B cell (primary cell): ENCODE data around the gene ACAP3. TPM values are rescaled to one million over a fixed set of nuclear protein-coding genes. Genes with fewer than 3 reads are reported as not detected.

Experiments used
- ATAC-seq: fragments of 200-7000 bp; cut with Tn5 transposase; one replicate; pipeline ENCODE4 v1.10.0; 2021; ENCODE audit warnings: low read depth, mild to moderate bottlenecking, moderate number of reproducible peaks, moderate library complexity
- CTCF ChIA-PET: fragments of 350-600 bp; sonication (Branson Sonifier 250); formaldehyde crosslinking; loops from one replicate; lab custom pipeline; 2021; ENCODE audit warnings: antibody characterized with exemption, inconsistent platforms; lab: Charles Lee
- POLR2A ChIA-PET: fragments of 350-600 bp; sonication (Branson Sonifier 250); formaldehyde crosslinking; loops from one replicate; lab custom pipeline; 2021; ENCODE audit warnings: antibody characterized with exemption; lab: Charles Lee
- DNase-seq: peaks from one replicate; pipeline ENCODE4 v3.0.0; 2013
- H2AFZ ChIP-seq: 2 replicates; pipeline ENCODE4 v1.6.1; 2012; ENCODE audit warnings: mild to moderate bottlenecking, low read depth, low read length; ENCODE audit not compliant: insufficient read depth, poor library complexity, severe bottlenecking
- H3K27ac ChIP-seq, 2 donors: 1 replicate in 1 of 2; 2 replicates in 1 of 2; pipeline ENCODE4 v1.5.1; 2012 to 2013; ENCODE audit warnings: low read length in 2 of 2, mild to moderate bottlenecking in 2 of 2, moderate library complexity in 1 of 2
- H3K27me3 ChIP-seq, 4 experiments: fragments of 200-600 bp in 1 of 4; sonication (generic) in 1 of 4; replicated peaks in 1 of 4; 1 replicate in 2 of 4; 2 replicates in 2 of 4; pipeline versions ENCODE4 v1.6.1 to v1.7.0; 2013 to 2016; ENCODE audit warnings: low read length in 3 of 4, mild to moderate bottlenecking in 2 of 4, mixed read lengths in 1 of 4, moderate library complexity in 1 of 4; ENCODE audit not compliant: insufficient read depth in 4 of 4, control insufficient read depth in 3 of 4; ENCODE audit errors: control extremely low read depth in 1 of 4
- H3K36me3 ChIP-seq, 2 experiments: replicated peaks in 1 of 2; 1 replicate in 1 of 2; 2 replicates in 1 of 2; pipeline versions ENCODE4 v1.6.1 to v1.7.1; 2013; ENCODE audit warnings: low read length in 1 of 2; ENCODE audit not compliant: insufficient read depth in 2 of 2, control insufficient read depth in 1 of 2; ENCODE audit errors: control extremely low read depth in 1 of 2, extremely low read depth in 1 of 2
- H3K4me1 ChIP-seq, 2 donors: fragments of 200-600 bp in 1 of 2; sonication (generic) in 1 of 2; 1 replicate in 1 of 2; 2 replicates in 1 of 2; pipeline versions ENCODE4 v1.5.1 to v1.6.1; 2013 to 2017; ENCODE audit warnings: low read length in 2 of 2; ENCODE audit not compliant: control insufficient read depth in 2 of 2, insufficient read depth in 2 of 2
- H3K4me2 ChIP-seq: replicated peaks from 2 replicates; pipeline ENCODE3; 2012; ENCODE audit warnings: mild to moderate bottlenecking, low read depth, low read length; ENCODE audit not compliant: poor library complexity, severe bottlenecking
- H3K4me3 ChIP-seq, 5 experiments: fragments of 200-600 bp in 1 of 5; sonication (generic) in 1 of 5; 1 replicate in 3 of 5; 2 replicates in 2 of 5; pipeline versions ENCODE4 v1.5.1 to v1.7.0; 2011 to 2016; ENCODE audit warnings: low read length in 4 of 5, mild to moderate bottlenecking in 4 of 5, low read depth in 2 of 5, control low read depth in 1 of 5, moderate library complexity in 1 of 5; ENCODE audit not compliant: insufficient read depth in 1 of 5; ENCODE audit errors: control extremely low read depth in 1 of 5, extremely low read depth in 1 of 5
- H3K79me2 ChIP-seq: fragments of 200-600 bp; sonication (generic); one replicate; pipeline ENCODE4 v1.6.0; 2016; ENCODE audit warnings: low read length; ENCODE audit not compliant: control insufficient read depth, insufficient read depth
- H3K9ac ChIP-seq: fragments of 200-600 bp; sonication (generic); 2 replicates; pipeline ENCODE4 v1.6.1; 2017; ENCODE audit warnings: mild to moderate bottlenecking, low read length, moderate library complexity
- H3K9me3 ChIP-seq, 3 donors: one replicate each; pipeline versions ENCODE4 v1.6.1 to v1.7.1; 2013; ENCODE audit warnings: low read length in 2 of 3; ENCODE audit not compliant: control insufficient read depth in 2 of 3, insufficient read depth in 1 of 3; ENCODE audit errors: control extremely low read depth in 1 of 3
- H4K20me1 ChIP-seq: 2 replicates; pipeline ENCODE4 v1.6.0; 2012; ENCODE audit warnings: mild to moderate bottlenecking, low read length; ENCODE audit not compliant: insufficient read depth, control insufficient read depth, poor library complexity, severe bottlenecking
- H3K27ac Mint-ChIP-seq: one replicate; pipeline ENCODE4 v1.8.0; 2021; ENCODE audit warnings: mixed read lengths
- H3K27me3 Mint-ChIP-seq: one replicate; pipeline ENCODE4 v1.8.0; 2021; ENCODE audit warnings: mixed read lengths
- H3K4me1 Mint-ChIP-seq: one replicate; pipeline ENCODE4 v1.8.0; 2021; ENCODE audit warnings: mixed read lengths
- H3K4me3 Mint-ChIP-seq: one replicate; pipeline ENCODE4 v1.8.0; 2021; ENCODE audit warnings: mixed read lengths
- H3K9me3 Mint-ChIP-seq: one replicate; pipeline ENCODE4 v1.8.0; 2022; ENCODE audit warnings: mixed read lengths; ENCODE audit not compliant: insufficient read depth
- EZH2 ChIP-seq: IDR thresholded peaks from 2 replicates; pipeline ENCODE4 v1.6.1; 2012; ENCODE audit warnings: borderline replicate concordance, low read depth, mild to moderate bottlenecking, moderate library complexity, low read length; ENCODE audit not compliant: insufficient read depth, poor library complexity, severe bottlenecking
- WGBS: methylation state at CpG from one replicate; pipeline ENCODE4 v1.1.5; 2013; ENCODE audit warnings: missing lambda C conversion rate; ENCODE audit not compliant: insufficient coverage; 5-methylcytosine and 5-hydroxymethylcytosine counted together
- intact Hi-C: fragments of 100-400 bp; cut with micrococcal nuclease; formaldehyde crosslinking; loops from one replicate; pipeline ENCODE4 v1.10.0; 2022
- polyA plus RNA-seq: library from polyadenylated mRNA; depleted of rRNA; stranded (reverse); fragments of >200 nt; gene quantifications from 2 replicates; pipeline ENCODE4 v1.2.3, GENCODE V29; 2012
- total RNA-seq, 2 donors: library from RNA; stranded (reverse); fragments of 120-200 nt in 1 of 2; gene quantifications; 1 replicate in 1 of 2; 2 replicates in 1 of 2; pipeline versions ENCODE4 v1.2.3 to v1.2.4, GENCODE V29; 2013 to 2022
- TF ChIP-seq, protein P1 (sequence below): fragments of 200-600 bp; IDR thresholded peaks from one replicate; pipeline ENCODE4 v1.8.0; 2022; ENCODE audit warnings: antibody characterized with exemption, mild to moderate bottlenecking

ACAP3 gene
- total and polyA plus RNA-seq, 2 donors (not counting 1 experiment from before 2014, with no cell fraction given), result 40.7 to 124 TPM

DNA sequence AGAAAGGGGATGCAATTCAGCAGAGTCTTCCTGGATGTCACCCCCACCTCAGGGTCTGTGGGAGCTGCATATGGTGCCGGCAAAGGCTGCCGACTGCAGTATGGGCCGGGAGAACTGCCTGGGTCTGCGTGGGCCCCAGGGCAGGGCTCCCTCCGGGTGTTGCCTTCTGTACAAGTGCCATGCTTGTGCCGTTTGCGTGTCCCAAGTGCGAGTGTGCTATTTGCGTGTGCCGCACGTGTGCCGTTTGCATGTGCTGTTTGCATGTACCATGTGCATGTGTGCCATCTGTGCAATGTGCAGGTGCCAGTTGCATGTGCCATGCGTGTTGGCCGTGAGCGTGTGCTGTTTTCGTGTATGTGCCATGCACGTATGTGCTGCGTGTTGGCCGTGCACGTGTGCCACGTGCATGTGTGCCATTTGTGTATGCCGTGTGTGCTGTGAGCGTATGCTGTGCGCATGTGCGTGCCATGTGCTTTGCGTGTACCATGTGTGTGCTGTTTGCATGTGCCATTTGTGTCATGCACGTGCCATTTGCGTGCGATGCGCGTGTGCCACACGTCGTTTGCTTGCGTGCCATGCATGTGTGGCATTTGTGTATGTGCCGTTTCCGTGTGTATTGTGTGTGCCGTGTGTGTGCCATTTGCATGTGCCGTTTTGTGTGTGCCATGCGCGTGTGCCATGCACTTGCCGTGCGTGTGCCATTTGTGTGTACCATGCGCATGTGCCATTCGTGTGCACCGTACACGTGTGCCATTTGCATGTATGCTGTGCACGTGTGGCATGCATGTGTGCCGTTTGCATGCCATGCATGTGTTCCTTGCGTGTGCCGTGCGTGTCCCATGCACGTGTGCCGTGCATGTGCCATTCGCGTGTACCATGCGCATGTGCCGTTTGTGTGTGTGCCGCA is 21.8 kb upstream of the ACAP3 start:
- no peak overlapping the region for H2AFZ ChIP-seq
- Mint-ChIP-seq H3K9me3 (no peaks in the 10 kb centered on the region), H3K27me3 (no peaks in the 10 kb centered on the region), H3K4me3 (no peak overlapping the region), H3K27ac (peak overlapping the region; percentile 46), H3K4me1 (peaks cover 15% of the 10 kb centered on the region)
- no peak overlapping the region for H3K9ac ChIP-seq
- no peak overlapping the region for H3K27ac ChIP-seq
- H3K27me3 ChIP-seq, result no peaks in the 10 kb centered on the region
- peaks cover 12 to 30% of the 10 kb centered on the region in 2 donors for H3K4me1 ChIP-seq
- no peak overlapping the region for H3K4me3 ChIP-seq
- TF ChIP-seq, protein P1, sequence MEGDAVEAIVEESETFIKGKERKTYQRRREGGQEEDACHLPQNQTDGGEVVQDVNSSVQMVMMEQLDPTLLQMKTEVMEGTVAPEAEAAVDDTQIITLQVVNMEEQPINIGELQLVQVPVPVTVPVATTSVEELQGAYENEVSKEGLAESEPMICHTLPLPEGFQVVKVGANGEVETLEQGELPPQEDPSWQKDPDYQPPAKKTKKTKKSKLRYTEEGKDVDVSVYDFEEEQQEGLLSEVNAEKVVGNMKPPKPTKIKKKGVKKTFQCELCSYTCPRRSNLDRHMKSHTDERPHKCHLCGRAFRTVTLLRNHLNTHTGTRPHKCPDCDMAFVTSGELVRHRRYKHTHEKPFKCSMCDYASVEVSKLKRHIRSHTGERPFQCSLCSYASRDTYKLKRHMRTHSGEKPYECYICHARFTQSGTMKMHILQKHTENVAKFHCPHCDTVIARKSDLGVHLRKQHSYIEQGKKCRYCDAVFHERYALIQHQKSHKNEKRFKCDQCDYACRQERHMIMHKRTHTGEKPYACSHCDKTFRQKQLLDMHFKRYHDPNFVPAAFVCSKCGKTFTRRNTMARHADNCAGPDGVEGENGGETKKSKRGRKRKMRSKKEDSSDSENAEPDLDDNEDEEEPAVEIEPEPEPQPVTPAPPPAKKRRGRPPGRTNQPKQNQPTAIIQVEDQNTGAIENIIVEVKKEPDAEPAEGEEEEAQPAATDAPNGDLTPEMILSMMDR, result no peak
- no peak for TF ChIP-seq EZH2
- peaks cover 0 to 4% of the 10 kb centered on the region in 2 experiments for H3K36me3 ChIP-seq
- 97% methylated on average over 57 of the region's 58 CpGs for WGBS
- intact Hi-C loops, result no loop called here
- H3K4me2 ChIP-seq, result peak overlapping the region; percentile 51
- POLR2A ChIA-PET, result no interaction called here
- H3K79me2 ChIP-seq, result peaks cover 14% of the 10 kb centered on the region
- H3K9me3 ChIP-seq, result peaks cover 0 to 16% (median 0%) of the 10 kb centered on the region in 3 donors
- peaks cover 15% of the 10 kb centered on the region for H4K20me1 ChIP-seq
- ATAC-seq (no peak), DNase-seq (no peak)
- CTCF ChIA-PET, result no interaction called here

DNA sequence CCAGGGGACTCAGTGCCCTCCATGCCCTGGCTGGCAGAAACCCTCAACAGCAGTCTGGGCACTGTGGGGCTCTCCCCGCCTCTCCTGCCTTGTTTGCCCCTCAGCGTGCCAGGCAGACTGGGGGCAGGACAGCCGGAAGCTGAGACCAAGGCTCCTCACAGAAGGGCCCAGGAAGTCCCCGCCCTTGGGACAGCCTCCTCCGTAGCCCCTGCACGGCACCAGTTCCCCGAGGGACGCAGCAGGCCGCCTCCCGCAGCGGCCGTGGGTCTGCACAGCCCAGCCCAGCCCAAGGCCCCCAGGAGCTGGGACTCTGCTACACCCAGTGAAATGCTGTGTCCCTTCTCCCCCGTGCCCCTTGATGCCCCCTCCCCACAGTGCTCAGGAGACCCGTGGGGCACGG is 20.5 kb upstream of the ACAP3 start:
- WGBS, result 76% methylated on average over 15 of the region's 15 CpGs
- peaks cover 21% of the 10 kb centered on the region for H3K4me1 Mint-ChIP-seq
- H3K9ac ChIP-seq, result no peak overlapping the region
- no peaks in the 10 kb centered on the region for H3K27me3 Mint-ChIP-seq
- H3K79me2 ChIP-seq, result peaks cover 23% of the 10 kb centered on the region
- DNase-seq, result no peak
- no peak overlapping the region for H3K27ac Mint-ChIP-seq
- no peak overlapping the region for H3K4me2 ChIP-seq
- no peak overlapping the region for H3K4me3 Mint-ChIP-seq
- no peaks in the 10 kb centered on the region for H3K27me3 ChIP-seq
- peaks cover 18% of the 10 kb centered on the region for H4K20me1 ChIP-seq
- intact Hi-C loops, result no loop called here
- H2AFZ ChIP-seq, result no peak overlapping the region
- peaks cover 0 to 16% (median 0%) of the 10 kb centered on the region in 3 donors for H3K9me3 ChIP-seq
- ChIA-PET CTCF (no interaction called here), POLR2A (no interaction called here)
- H3K9me3 Mint-ChIP-seq, result no peaks in the 10 kb centered on the region
- H3K36me3 ChIP-seq, result peaks cover 0 to 4% of the 10 kb centered on the region in 2 experiments
- H3K4me1 ChIP-seq, result peaks cover 15 to 35% of the 10 kb centered on the region in 2 donors
- ATAC-seq, result no peak
- H3K4me3 ChIP-seq, result no peak overlapping the region
- no peak overlapping the region for H3K27ac ChIP-seq
- TF ChIP-seq, protein P1, result no peak
- TF ChIP-seq EZH2, result no peak
